ENCODE data around the gene CSNK1D. TPM values are rescaled to one million over a fixed set of nuclear protein-coding genes. Genes with fewer than 3 reads are reported as not detected.

Gene CSNK1D
- total RNA-seq, 3 donors from 2014 or later, result 177 to 221 (median 189) TPM

GRCh38 chr17:82246365-82247181 lies 26.9 kb downstream of the CSNK1D start:
- ATAC-seq (peak; percentile 69), DNase-seq (peak in 2 of 3 donors; percentile 16 to 69)
- Histone ChIP-seq H3K4me3 (no peak overlapping the region), H3K4me1 (ENCODE audit: low read depth) (peaks cover 15% of the 10 kb centered on the region), H3K9me3 (no peaks in the 10 kb centered on the region), H3K36me3 (ENCODE audit: low read depth) (peaks cover 21% of the 10 kb centered on the region)
- TF ChIP-seq CTCF (IDR thresholded peaks at IDR 0.05), result no peak
- intact Hi-C loops (cut with DNase I, micrococcal nuclease), result no loop called here

GRCh38 chr17:82246040-82246364 lies 27.5 kb downstream of the CSNK1D start:
- no peaks in the 10 kb centered on the region for H3K9me3 ChIP-seq
- H3K4me3 ChIP-seq, result no peak overlapping the region
- no peak for TF ChIP-seq CTCF (IDR thresholded peaks at IDR 0.05)
- peaks cover 20% of the 10 kb centered on the region for H3K4me1 ChIP-seq (ENCODE audit: low read depth)
- DNase-seq (no peak), ATAC-seq (no peak)
- H3K36me3 ChIP-seq (ENCODE audit: low read depth), result peaks cover 17% of the 10 kb centered on the region
- intact Hi-C loops (cut with DNase I, micrococcal nuclease), result no loop called here

GRCh38 chr17:82245134-82246039 lies 28.1 kb downstream of the CSNK1D start:
- ATAC-seq, result no peak
- Histone ChIP-seq H3K36me3 (ENCODE audit: low read depth) (peaks cover 17% of the 10 kb centered on the region), H3K4me3 (no peak overlapping the region), H3K4me1 (ENCODE audit: low read depth) (peaks cover 26% of the 10 kb centered on the region), H3K9me3 (no peaks in the 10 kb centered on the region)
- peak in 1 of 3 donors; percentile 57 for DNase-seq
- TF ChIP-seq CTCF (IDR thresholded peaks at IDR 0.05), result no peak
- intact Hi-C loops (cut with DNase I, micrococcal nuclease), result no loop called here

- Histone ChIP-seq H3K4me1 (ENCODE audit: low read depth) (peaks cover 35% of the 10 kb centered on the region), H3K4me3 (no peak overlapping the region), H3K9me3 (no peaks in the 10 kb centered on the region), H3K36me3 (ENCODE audit: low read depth) (peaks cover 15% of the 10 kb centered on the region)
- ATAC-seq (peak; percentile 26), DNase-seq (peak in 2 of 3 donors; percentile 55 to 64)
- TF ChIP-seq CTCF (IDR thresholded peaks at IDR 0.05), result no peak
- intact Hi-C loops (cut with DNase I, micrococcal nuclease), result no loop called here
Observed at GRCh38 chr17:82244413-82245133, 28.9 kb downstream of the CSNK1D start.

GRCh38 chr17:82243648-82244412 lies 29.7 kb downstream of the CSNK1D start:
- DNase-seq (peak in 1 of 3 donors; percentile 53), ATAC-seq (no peak)
- Histone ChIP-seq H3K4me3 (no peak overlapping the region), H3K36me3 (ENCODE audit: low read depth) (peaks cover 7% of the 10 kb centered on the region), H3K9me3 (no peaks in the 10 kb centered on the region), H3K4me1 (ENCODE audit: low read depth) (peaks cover 42% of the 10 kb centered on the region)
- TF ChIP-seq CTCF (IDR thresholded peaks at IDR 0.05), result no peak
- intact Hi-C loops (cut with DNase I, micrococcal nuclease), result no loop called here

Data from mucosa of descending colon (tissue), 3 donors.